ENCODE results near the gene SDC1. TPM values are rescaled to one million over a fixed set of nuclear protein-coding genes. Genes with fewer than 3 reads are reported as not detected.
"Not testable (repeated sequence)": the region's sequence is repeated elsewhere in the genome, so short reads cannot be mapped to it uniquely, and the experiment has no call there.

SDC1 gene, protein sequence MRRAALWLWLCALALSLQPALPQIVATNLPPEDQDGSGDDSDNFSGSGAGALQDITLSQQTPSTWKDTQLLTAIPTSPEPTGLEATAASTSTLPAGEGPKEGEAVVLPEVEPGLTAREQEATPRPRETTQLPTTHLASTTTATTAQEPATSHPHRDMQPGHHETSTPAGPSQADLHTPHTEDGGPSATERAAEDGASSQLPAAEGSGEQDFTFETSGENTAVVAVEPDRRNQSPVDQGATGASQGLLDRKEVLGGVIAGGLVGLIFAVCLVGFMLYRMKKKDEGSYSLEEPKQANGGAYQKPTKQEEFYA
- total RNA-seq (1 to 10 TPM in 1 of 9 donors, under 1 TPM in 7, not detected in 1; 0.20 to 2.2 (median 0.39) TPM), polyA plus RNA-seq (under 1 TPM; 0.15 to 0.28 TPM)
- long read RNA-seq, donor 1: 0 reads
- long read RNA-seq, donor 2, partial matches to known transcripts: 0 of 2 reads
- long read RNA-seq, donor 2, other reads (novel, unspliced or antisense): 1 of 2 reads
- long read RNA-seq, donor 3: 0 reads

DNA sequence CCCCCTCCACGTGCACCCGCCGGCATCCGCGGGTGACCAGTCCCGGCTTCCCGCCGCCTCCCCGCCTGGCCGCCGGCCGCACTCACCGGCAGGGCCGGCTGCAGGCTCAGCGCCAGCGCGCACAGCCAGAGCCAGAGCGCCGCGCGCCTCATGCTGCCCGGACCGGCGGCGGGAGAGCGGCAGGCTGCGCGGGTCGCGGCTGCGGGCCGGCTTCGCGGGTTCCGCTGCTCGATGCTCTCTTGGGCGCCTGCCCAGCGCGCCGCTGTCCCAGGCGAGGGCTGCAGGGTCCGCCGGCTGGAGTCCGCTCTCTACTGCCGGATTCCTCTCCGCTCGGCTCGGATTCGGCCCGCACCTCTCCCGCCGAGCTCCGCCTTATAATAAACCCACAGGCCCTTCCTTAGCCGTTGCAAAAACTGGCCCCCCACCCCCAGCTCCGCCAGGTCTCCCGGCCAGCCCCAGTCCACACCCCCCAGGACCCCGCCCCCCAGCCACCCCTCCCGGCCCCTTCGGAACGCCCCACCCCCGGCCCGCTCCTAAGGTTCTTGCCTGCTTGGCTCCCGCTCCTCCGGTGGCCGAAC, at the start of gene SDC1:
Gene SDC1 (minus strand): TSS at position 415 of the 578 bp plus-strand sequence. CDS start 263 bp downstream, at position 152.
- intact Hi-C loops (cut with DNase I): loop anchor here in 8 of 10 donors (5.0 to 10.0 kb wide), 3 partner anchors 90 to 120 kb away; no protein-coding TSS in a partner anchor
- H3K27me3 ChIP-seq: peaks cover 0 to 65% (median 12%) of the 10 kb centered on the region in 9 donors
- WGBS, 4 donors: 0 to 1% (median 0%) methylated on average over 8 to 65 of the region's 65 CpGs
- ATAC-seq (peak in 3 of 4 donors; percentile 62 to 81 (median 64)), DNase-seq (peak in 4 of 5 donors; percentile 21 to 70 (median 48))
- no peaks in the 10 kb centered on the region for H3K36me3 ChIP-seq
- TF ChIP-seq, protein P1, sequence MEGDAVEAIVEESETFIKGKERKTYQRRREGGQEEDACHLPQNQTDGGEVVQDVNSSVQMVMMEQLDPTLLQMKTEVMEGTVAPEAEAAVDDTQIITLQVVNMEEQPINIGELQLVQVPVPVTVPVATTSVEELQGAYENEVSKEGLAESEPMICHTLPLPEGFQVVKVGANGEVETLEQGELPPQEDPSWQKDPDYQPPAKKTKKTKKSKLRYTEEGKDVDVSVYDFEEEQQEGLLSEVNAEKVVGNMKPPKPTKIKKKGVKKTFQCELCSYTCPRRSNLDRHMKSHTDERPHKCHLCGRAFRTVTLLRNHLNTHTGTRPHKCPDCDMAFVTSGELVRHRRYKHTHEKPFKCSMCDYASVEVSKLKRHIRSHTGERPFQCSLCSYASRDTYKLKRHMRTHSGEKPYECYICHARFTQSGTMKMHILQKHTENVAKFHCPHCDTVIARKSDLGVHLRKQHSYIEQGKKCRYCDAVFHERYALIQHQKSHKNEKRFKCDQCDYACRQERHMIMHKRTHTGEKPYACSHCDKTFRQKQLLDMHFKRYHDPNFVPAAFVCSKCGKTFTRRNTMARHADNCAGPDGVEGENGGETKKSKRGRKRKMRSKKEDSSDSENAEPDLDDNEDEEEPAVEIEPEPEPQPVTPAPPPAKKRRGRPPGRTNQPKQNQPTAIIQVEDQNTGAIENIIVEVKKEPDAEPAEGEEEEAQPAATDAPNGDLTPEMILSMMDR (IDR thresholded peaks at IDR 0.05): no peak
- no peak for TF ChIP-seq POLR2A (IDR thresholded peaks at IDR 0.05)
- H3K4me1 ChIP-seq: peaks cover 0 to 29% (median 9%) of the 10 kb centered on the region in 12 donors
- H3K9me3 ChIP-seq: no peaks in the 10 kb centered on the region
- H3K4me3 ChIP-seq: peak within 1 kb of the TSS; percentile 48 to 68 (median 56)
- H3K27ac ChIP-seq: peak within 1 kb of the TSS in 1 of 12 donors; percentile 9

DNA sequence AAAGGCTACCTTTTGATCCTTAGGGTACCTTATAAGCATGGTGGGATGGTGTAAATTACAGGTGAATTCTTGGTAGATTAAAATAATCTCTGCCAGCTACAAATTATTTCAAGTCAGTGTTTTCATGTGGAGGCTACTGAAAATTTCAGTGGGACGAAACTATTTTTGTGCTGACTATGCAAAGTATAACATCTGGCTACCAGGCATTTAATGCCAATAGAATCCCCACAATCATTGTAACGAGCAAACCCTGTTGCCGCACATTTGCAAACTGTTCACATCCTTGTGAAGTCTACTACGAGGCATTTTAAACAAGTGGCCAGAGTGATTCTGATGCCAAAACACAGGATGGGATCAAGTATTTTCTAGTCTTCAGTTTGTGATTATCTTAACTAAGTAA, 48.1 kb upstream of the SDC1 start:
- Histone ChIP-seq H3K4me3 (no peak overlapping the region), H3K36me3 (peaks cover 0 to 57% (median 31%) of the 10 kb centered on the region in 9 donors), H3K9me3 (no peaks in the 10 kb centered on the region), H3K27me3 (no peaks in the 10 kb centered on the region), H3K4me1 (peaks cover 0 to 4% (median 0%) of the 10 kb centered on the region in 12 donors), H3K27ac (no peak overlapping the region)
- TF ChIP-seq POLR2A (IDR thresholded peaks at IDR 0.05): no peak
- TF ChIP-seq, protein P1 (IDR thresholded peaks at IDR 0.05): no peak
- ATAC-seq (no peak), DNase-seq (no peak)
- WGBS, 4 donors: 90 to 95% (median 92%) methylated on average over 4 of the region's 4 CpGs
- intact Hi-C loops (cut with DNase I): no loop called here

DNA sequence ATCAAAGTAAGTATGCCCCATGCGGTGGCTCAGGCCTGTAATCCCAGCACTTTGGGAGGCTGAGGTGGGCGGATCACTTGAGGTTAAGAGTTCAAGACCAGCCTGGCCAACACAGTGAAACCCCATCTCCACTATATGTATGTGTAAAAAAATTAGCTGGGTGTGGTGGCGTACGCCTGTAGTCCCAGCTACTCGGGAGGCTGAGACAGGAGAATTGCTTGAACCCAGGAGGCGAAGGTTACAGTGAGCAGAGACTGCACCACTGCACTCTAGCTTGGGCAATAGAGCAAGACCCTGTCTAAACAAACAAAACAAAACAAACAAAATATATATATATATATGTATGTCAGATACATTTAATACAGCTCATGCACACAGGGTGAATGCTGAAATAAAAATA, 43.4 kb upstream of the SDC1 start:
- H3K27ac ChIP-seq: not testable (repeated sequence)

DNA sequence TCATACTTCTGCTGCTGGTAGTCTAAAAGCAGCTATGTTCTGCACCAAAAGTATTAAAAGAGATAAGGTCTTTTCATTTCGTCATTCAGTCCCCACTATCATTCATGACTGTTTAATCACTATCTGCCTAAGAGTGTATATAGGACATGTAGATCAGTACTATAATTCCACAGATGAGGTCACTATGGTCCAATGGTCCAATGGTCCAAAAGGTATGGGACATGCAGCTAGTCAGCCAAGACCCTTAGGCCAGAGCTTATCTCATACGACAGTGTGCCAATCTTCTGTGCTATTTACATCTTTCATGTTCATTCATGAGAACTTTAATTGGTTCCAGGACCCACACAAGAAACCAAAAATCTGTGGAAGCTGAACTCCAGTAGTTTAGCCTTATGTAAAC, 42.6 kb upstream of the SDC1 start:
- 62 to 80% (median 74%) methylated on average over 2 of the region's 2 CpGs for WGBS, 4 donors

More for the DNA sequence above, 43.4 kb upstream of the SDC1 start:
- H3K36me3 ChIP-seq: peaks cover 0 to 55% (median 23%) of the 10 kb centered on the region in 9 donors
- ATAC-seq; intact Hi-C loops (cut with DNase I); H3K9me3 ChIP-seq; H3K4me3 ChIP-seq; H3K4me1 ChIP-seq; DNase-seq; H3K27me3 ChIP-seq: not testable (repeated sequence)
- 87 to 98% (median 96%) methylated on average over 6 of the region's 6 CpGs for WGBS, 4 donors

More for the DNA sequence above, 42.6 kb upstream of the SDC1 start:
- DNase-seq: no peak
- Histone ChIP-seq H3K4me1 (peaks cover 0 to 1% (median 0%) of the 10 kb centered on the region in 12 donors), H3K4me3 (no peak overlapping the region), H3K9me3 (no peaks in the 10 kb centered on the region), H3K27ac (no peak overlapping the region), H3K36me3 (peaks cover 0 to 59% (median 28%) of the 10 kb centered on the region in 9 donors), H3K27me3 (no peaks in the 10 kb centered on the region)
- ATAC-seq: no peak
- intact Hi-C loops (cut with DNase I): no loop called here
- TF ChIP-seq POLR2A (IDR thresholded peaks at IDR 0.05): no peak
- TF ChIP-seq, protein P1 (IDR thresholded peaks at IDR 0.05): no peak
